OCI-LY3 (cell line): Measurements from ENCODE around the gene PPP2R5E.
"Not testable (repeated sequence)": the region's sequence is repeated elsewhere in the genome, so short reads cannot be mapped to it uniquely, and the experiment has no call there.

ENCODE experiments used
- H2AFZ ChIP-seq: fragments of 200-600, 300-600 bp; shearing (Covaris generic); 2 replicates; pipeline ENCODE4 v1.6.0; 2014; ENCODE audit warnings: antibody characterized with exemption, low read depth, low read length
- H3K27ac ChIP-seq: fragments of 200-600, 300-600 bp; sonication (generic); 2 replicates; pipeline ENCODE4 v1.5.1; 2014; ENCODE audit warnings: mild to moderate bottlenecking, low read length, moderate library complexity, mixed read lengths
- H3K27me3 ChIP-seq: fragments of 200-600, 300-600 bp; sonication (generic); 2 replicates; pipeline ENCODE4 v1.6.1; 2014; ENCODE audit warnings: low read depth, low read length, mixed read lengths
- H3K36me3 ChIP-seq: fragments of 200-600, 300-600 bp; sonication (generic); replicated peaks from 2 replicates; pipeline ENCODE3; 2014; ENCODE audit warnings: low read depth, low read length, mixed read lengths
- H3K4me1 ChIP-seq: fragments of 300-600, 200-600 bp; sonication (generic); 2 replicates; pipeline ENCODE4 v1.6.1; 2014; ENCODE audit warnings: low read length, mixed read lengths
- H3K4me2 ChIP-seq: fragments of 200-600, 300-600 bp; sonication (generic); 2 replicates; pipeline ENCODE4 v1.6.1; 2014; ENCODE audit warnings: low read length, mixed read lengths
- H3K4me3 ChIP-seq: fragments of 300-600, 200-600 bp; sonication (generic); 2 replicates; pipeline ENCODE4 v1.5.1; 2014; ENCODE audit warnings: antibody characterized with exemption, mild to moderate bottlenecking, low read length, moderate library complexity
- H3K79me2 ChIP-seq: fragments of 300-600, 200-600 bp; shearing (Covaris generic); 2 replicates; pipeline ENCODE4 v1.6.1; 2014; ENCODE audit warnings: mild to moderate bottlenecking, low read length, mixed read lengths
- H3K9ac ChIP-seq: fragments of 300-600, 200-600 bp; shearing (Covaris generic); 2 replicates; pipeline ENCODE4 v1.6.0; 2014; ENCODE audit warnings: mild to moderate bottlenecking, low read length, moderate library complexity
- H3K9me3 ChIP-seq: fragments of 200-600, 300-600 bp; shearing (Covaris generic); 2 replicates; pipeline ENCODE4 v1.6.1; 2014; ENCODE audit warnings: low read length, mixed read lengths; ENCODE audit not compliant: insufficient read depth
- H4K20me1 ChIP-seq: fragments of 200-600, 300-600 bp; sonication (generic); 2 replicates; pipeline ENCODE4 v1.6.1; 2016; ENCODE audit warnings: low read length, mixed read lengths; ENCODE audit not compliant: insufficient read depth
- EZH2phosphoT487 ChIP-seq: fragments of 200-600 bp; shearing (Covaris generic); IDR thresholded peaks from 2 replicates; pipeline ENCODE4 v1.6.1; 2018; ENCODE audit warnings: antibody characterized with exemption, mixed run types, low read depth
- TF ChIP-seq, protein P1 (sequence below): fragments of 200-600, 300-600 bp; sonication (generic); IDR thresholded peaks from 2 replicates; pipeline ENCODE4 v1.5.1; 2014; ENCODE audit warnings: antibody characterized with exemption, low read length, low read depth

PPP2R5E gene

DNA sequence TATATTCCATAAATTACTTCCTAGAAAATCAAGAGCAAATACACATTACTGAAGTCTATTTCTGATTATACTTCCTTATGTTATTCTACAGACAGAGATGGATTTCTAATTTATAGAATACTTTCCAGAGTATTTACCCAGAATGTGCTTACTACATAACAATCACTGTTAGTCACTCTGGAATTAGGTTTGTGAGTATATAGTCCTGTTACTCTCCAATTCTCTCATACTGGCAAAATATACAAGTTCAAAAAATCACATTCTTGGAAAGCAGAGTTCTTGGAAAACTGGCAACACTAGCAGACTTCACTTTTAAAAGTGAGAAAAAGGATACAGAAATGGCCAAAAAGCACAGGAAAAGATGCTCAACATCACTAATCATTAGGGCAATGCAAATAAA is 7.3 kb downstream of the PPP2R5E start:
- peaks cover under 1% of the 10 kb centered on the region; the same call in 1 of the 2 replicates for H3K4me1 ChIP-seq
- TF ChIP-seq EZH2phosphoT487, result no peak
- TF ChIP-seq, protein P1, sequence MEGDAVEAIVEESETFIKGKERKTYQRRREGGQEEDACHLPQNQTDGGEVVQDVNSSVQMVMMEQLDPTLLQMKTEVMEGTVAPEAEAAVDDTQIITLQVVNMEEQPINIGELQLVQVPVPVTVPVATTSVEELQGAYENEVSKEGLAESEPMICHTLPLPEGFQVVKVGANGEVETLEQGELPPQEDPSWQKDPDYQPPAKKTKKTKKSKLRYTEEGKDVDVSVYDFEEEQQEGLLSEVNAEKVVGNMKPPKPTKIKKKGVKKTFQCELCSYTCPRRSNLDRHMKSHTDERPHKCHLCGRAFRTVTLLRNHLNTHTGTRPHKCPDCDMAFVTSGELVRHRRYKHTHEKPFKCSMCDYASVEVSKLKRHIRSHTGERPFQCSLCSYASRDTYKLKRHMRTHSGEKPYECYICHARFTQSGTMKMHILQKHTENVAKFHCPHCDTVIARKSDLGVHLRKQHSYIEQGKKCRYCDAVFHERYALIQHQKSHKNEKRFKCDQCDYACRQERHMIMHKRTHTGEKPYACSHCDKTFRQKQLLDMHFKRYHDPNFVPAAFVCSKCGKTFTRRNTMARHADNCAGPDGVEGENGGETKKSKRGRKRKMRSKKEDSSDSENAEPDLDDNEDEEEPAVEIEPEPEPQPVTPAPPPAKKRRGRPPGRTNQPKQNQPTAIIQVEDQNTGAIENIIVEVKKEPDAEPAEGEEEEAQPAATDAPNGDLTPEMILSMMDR, result no peak
- H4K20me1 ChIP-seq, result 0 out of 2 replicates have a peak, but pooled peaks cover 5% of the 10 kb centered on the region
- no peak overlapping the region for H3K4me2 ChIP-seq
- H3K4me3 ChIP-seq, result no peak overlapping the region
- no peaks in the 10 kb centered on the region for H3K27me3 ChIP-seq
- H3K27ac ChIP-seq, result no peak overlapping the region
- no peak overlapping the region for H2AFZ ChIP-seq
- peaks cover 28% of the 10 kb centered on the region for H3K36me3 ChIP-seq
- H3K9me3 ChIP-seq, result no peaks in the 10 kb centered on the region
- H3K79me2 ChIP-seq, result peaks cover 35% of the 10 kb centered on the region
- H3K9ac ChIP-seq, result no peak overlapping the region

DNA sequence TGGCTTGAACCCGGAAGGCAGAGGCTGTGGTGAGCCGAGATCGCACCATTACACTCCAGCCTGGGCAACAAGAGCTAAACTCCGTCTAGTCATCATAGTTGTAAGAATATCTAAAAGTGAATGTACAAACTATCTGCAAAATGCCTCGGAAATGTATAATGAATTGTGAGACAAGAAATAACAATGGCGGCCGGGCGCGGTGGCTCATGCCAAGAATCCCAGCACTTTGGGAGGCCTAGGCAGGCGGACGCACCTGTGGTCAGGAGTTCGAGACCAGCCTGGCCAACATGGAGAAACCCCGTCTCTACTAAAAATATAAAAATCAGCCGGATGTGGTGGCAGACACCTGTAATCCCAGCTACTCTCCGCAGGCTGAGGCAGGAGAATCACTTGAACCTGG is 9.7 kb downstream of the PPP2R5E start:
- Histone ChIP-seq H3K79me2 (peaks cover 36% of the 10 kb centered on the region), H3K4me1 (no peaks in the 10 kb centered on the region), H3K4me3 (no peak overlapping the region), H3K27me3 (no peaks in the 10 kb centered on the region), H3K9me3 (no peaks in the 10 kb centered on the region), H3K27ac (no peak overlapping the region), H3K36me3 (peaks cover 24% of the 10 kb centered on the region), H2AFZ (no peak overlapping the region), H3K4me2 (no peak overlapping the region), H4K20me1 (0 out of 2 replicates have a peak, but pooled peaks cover 2% of the 10 kb centered on the region), H3K9ac (no peak overlapping the region)
- TF ChIP-seq, protein P1, result no peak
- TF ChIP-seq EZH2phosphoT487, result no peak

DNA sequence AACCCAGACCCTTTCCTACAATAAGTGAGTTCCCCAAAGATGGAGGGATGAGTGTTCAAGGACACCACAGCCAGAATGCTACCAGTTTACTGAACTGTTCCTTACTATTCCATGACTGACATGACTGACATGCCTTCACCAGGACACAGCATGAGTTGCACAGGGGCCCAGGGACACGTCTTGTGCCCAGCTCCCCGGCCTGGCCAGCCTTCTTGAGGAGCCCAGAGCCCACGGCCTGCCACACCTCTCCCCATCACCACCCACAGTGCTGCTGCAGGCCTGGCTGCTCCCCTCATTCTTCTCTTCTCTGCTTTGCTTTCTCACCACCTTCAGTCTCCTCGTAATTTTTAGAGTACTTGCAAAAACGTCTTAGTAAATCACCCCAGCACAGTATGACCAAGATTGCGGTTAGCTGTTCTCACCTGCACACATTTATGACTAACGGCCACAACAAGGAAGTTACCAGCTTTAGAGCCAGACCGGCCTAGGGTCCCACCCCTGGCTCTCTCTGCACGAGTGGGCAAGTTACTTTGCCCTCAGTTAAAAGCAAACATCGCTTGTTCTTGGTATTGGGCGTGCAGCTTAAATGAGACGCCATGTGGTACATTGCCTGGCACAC is 18.5 kb downstream of the PPP2R5E start:
- H3K4me2 ChIP-seq, result peak overlapping the region; percentile 86
- H3K27ac ChIP-seq, result peak overlapping the region; percentile 65
- no peak overlapping the region for H2AFZ ChIP-seq
- peak overlapping the region; percentile 57 for H3K4me3 ChIP-seq
- peaks cover 20% of the 10 kb centered on the region for H3K4me1 ChIP-seq
- H3K79me2 ChIP-seq, result peaks cover 27% of the 10 kb centered on the region
- peak overlapping the region; percentile 34; the same call in 1 of the 2 replicates for H3K9ac ChIP-seq
- TF ChIP-seq, protein P1, result no peak
- TF ChIP-seq EZH2phosphoT487, result no peak
- peaks cover 15% of the 10 kb centered on the region for H3K36me3 ChIP-seq
- peaks cover 13% of the 10 kb centered on the region for H4K20me1 ChIP-seq
- H3K9me3 ChIP-seq, result no peaks in the 10 kb centered on the region; the same call in 1 of the 2 replicates
- H3K27me3 ChIP-seq, result no peaks in the 10 kb centered on the region

DNA sequence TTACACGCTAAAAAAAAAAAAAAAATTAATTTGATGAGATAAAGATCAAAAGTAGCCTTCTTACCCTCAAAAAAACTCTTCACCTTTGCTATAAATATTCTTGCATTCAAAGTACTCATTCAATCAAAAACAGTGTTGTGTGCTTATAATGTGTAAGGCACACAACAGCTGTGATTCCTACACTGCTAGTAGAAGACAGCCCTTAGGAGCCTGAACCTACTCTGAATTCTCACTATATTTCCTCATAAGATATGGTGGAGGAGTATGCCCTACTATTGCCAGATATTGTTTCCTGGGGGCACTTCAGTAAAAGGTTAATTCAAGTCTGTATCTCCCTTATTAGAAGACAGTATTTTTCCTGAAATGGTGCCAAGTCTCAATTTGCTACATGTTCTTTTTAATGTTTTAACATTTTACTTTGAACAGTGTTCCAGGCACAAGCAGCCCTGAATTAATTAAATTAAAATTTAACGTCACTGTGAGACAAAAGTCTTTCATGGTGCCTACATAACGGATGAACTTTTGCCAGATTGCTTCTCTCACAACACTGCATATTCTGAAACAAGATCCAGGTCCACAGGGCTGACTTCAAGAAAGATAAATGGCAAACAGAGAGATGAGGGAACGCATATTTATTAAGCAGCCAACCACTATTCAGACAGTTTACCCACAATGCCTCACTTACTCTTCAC is 19.3 kb downstream of the PPP2R5E start:
- peak overlapping the region; percentile 86 for H3K4me2 ChIP-seq
- H3K9me3 ChIP-seq, result no peaks in the 10 kb centered on the region; the same call in 1 of the 2 replicates
- H3K27ac ChIP-seq, result no peak overlapping the region
- peak overlapping the region; percentile 34; the same call in 1 of the 2 replicates for H3K9ac ChIP-seq
- H3K79me2 ChIP-seq, result peaks cover 25% of the 10 kb centered on the region
- H3K4me3 ChIP-seq, result peak overlapping the region; percentile 57; the same call in 1 of the 2 replicates
- H3K4me1 ChIP-seq, result peaks cover 20% of the 10 kb centered on the region
- TF ChIP-seq EZH2phosphoT487, result no peak
- TF ChIP-seq, protein P1, result no peak
- peaks cover 13% of the 10 kb centered on the region for H4K20me1 ChIP-seq
- H3K36me3 ChIP-seq, result peaks cover 13% of the 10 kb centered on the region
- H2AFZ ChIP-seq, result no peak overlapping the region
- H3K27me3 ChIP-seq, result no peaks in the 10 kb centered on the region

DNA sequence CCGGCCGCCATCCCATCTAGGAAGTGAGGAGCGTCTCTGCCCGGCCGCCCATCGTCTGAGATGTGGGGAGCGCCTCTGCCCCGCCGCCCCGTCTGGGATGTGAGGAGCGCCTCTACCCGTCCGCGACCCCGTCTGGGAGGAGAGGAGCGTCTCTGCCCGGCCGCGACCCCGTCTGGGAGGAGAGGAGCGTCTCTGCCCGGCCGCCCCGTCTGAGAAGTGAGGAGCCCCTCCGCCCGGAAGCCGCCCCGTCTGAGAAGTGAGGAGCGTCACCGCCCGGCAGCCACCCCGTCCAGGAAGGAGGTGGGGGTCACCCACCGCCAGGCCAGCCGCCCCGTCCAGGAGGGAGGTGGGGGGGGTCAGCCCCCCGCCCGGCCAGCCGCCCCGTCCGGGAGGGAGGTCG is 20.7 kb downstream of the PPP2R5E start:
- Histone ChIP-seq H3K4me1 (peaks cover 20% of the 10 kb centered on the region), H4K20me1 (peaks cover 13% of the 10 kb centered on the region), H3K79me2 (peaks cover 30% of the 10 kb centered on the region), H3K36me3 (peaks cover 13% of the 10 kb centered on the region)
- not testable (repeated sequence) for H2AFZ ChIP-seq, H3K27me3 ChIP-seq, H3K27ac ChIP-seq, H3K4me3 ChIP-seq, H3K9me3 ChIP-seq, H3K9ac ChIP-seq, H3K4me2 ChIP-seq
